BLaER1 treated with 17β-estradiol and CSF1 and Interleukin-3, amounts not matched to agents 10 nM and 100 nM (cell line): ENCODE measurements around the gene C2CD2.
"Not testable (repeated sequence)": the region's sequence is repeated elsewhere in the genome, so short reads cannot be mapped to it uniquely, and the experiment has no call there.

ENCODE experiments used
- H3K27ac ChIP-seq, 11 experiments: shearing (Covaris generic); formaldehyde crosslinking; 2 replicates each; pipeline ENCODE4 v1.8.1; 2022
- H3K27me3 ChIP-seq, 11 experiments: shearing (Covaris generic); formaldehyde crosslinking; 2 replicates each; pipeline ENCODE4 v1.8.1; 2022
- H3K36me3 ChIP-seq, 11 experiments: shearing (Covaris generic); formaldehyde crosslinking; 2 replicates each; pipeline ENCODE4 v1.8.1; 2022
- H3K4me1 ChIP-seq, 10 experiments: shearing (Covaris generic); formaldehyde crosslinking; 2 replicates each; pipeline ENCODE4 v1.8.1; 2022
- H3K4me2 ChIP-seq, 11 experiments: shearing (Covaris generic); formaldehyde crosslinking; 2 replicates each; pipeline ENCODE4 v1.8.1; 2022
- H3K4me3 ChIP-seq, 10 experiments: shearing (Covaris generic); formaldehyde crosslinking; 2 replicates each; pipeline ENCODE4 v1.8.1; 2022
- H3K9ac ChIP-seq, 11 experiments: shearing (Covaris generic); formaldehyde crosslinking; 2 replicates each; pipeline ENCODE4 v1.8.1; 2022
- H3K9me3 ChIP-seq, 11 experiments: shearing (Covaris generic); formaldehyde crosslinking; replicated peaks in 1 of 11; 2 replicates each; pipeline ENCODE4 v1.8.1; 2022
- H4K20me1 ChIP-seq, 11 experiments: shearing (Covaris generic); formaldehyde crosslinking; 2 replicates each; pipeline ENCODE4 v1.8.1; 2022
- Cebpa-rat ChIP-seq, 11 experiments: shearing (Covaris generic); IDR thresholded peaks; 2 replicates each; pipeline ENCODE4 v1.8.1; 2022

C2CD2 gene

GRCh38 chr21:41953831-41954653 is at the start of gene C2CD2:
Gene C2CD2, minus strand, starts transcription at chr21:41954018. Its CDS starts 370 bp downstream, at chr21:41953648.
- no peak for TF ChIP-seq Cebpa-rat (IDR thresholded peaks at IDR 0.05)

GRCh38 chr21:42003051-42003461 is 49.2 kb upstream of the C2CD2 start:
- peak overlapping the region; percentile 1 to 75 (median 34); a peak in 19 of 22 replicates for H3K4me2 ChIP-seq

More at GRCh38 chr21:41953831-41954653, at the start of gene C2CD2:
- Histone ChIP-seq H3K9ac (peak within 1 kb of the TSS; percentile 73 to 90 (median 84)), H3K9me3 (peaks cover 0 to 6% (median 0%) of the 10 kb centered on the region in 11 experiments; a peak in 2 of 22 replicates), H3K4me2 (peak within 1 kb of the TSS; percentile 96 to 99 (median 99)), H3K27me3 (peaks cover 0 to 8% (median 0%) of the 10 kb centered on the region in 11 experiments; a peak in 4 of 22 replicates), H3K4me1 (peaks cover 23 to 66% (median 59%) of the 10 kb centered on the region in 10 experiments), H4K20me1 (peaks cover 0 to 19% (median 6%) of the 10 kb centered on the region in 11 experiments; a peak in 9 of 22 replicates), H3K36me3 (peaks cover 0 to 16% (median 7%) of the 10 kb centered on the region in 11 experiments; a peak in 10 of 22 replicates), H3K4me3 (peak within 1 kb of the TSS; percentile 70 to 85 (median 75)), H3K27ac (peak within 1 kb of the TSS; percentile 65 to 80 (median 75))

GRCh38 chr21:42002421-42002958 is 48.7 kb upstream of the C2CD2 start:
- H3K4me2 ChIP-seq, result peak overlapping the region in 9 of 11 experiments; percentile 23 to 75 (median 40); a peak in 17 of 22 replicates

More at GRCh38 chr21:42003051-42003461, 49.2 kb upstream of the C2CD2 start:
- Histone ChIP-seq H3K27me3 (peaks cover 0 to 5% (median 0%) of the 10 kb centered on the region in 11 experiments; a peak in 1 of 22 replicates), H4K20me1 (peaks cover 0 to 22% (median 0%) of the 10 kb centered on the region in 11 experiments; a peak in 2 of 22 replicates), H3K36me3 (peaks cover 10 to 33% (median 18%) of the 10 kb centered on the region in 11 experiments; a peak in 19 of 22 replicates), H3K9me3 (peaks cover 0 to 5% (median under 1%) of the 10 kb centered on the region in 11 experiments; a peak in 5 of 22 replicates), H3K9ac (no peak overlapping the region), H3K4me3 (no peak overlapping the region), H3K4me1 (peaks cover 9 to 21% (median 14%) of the 10 kb centered on the region in 10 experiments; a peak in 19 of 20 replicates), H3K27ac (no peak overlapping the region)
- no peak for TF ChIP-seq Cebpa-rat (IDR thresholded peaks at IDR 0.05)

GRCh38 chr21:42001781-42002180 is 48.0 kb upstream of the C2CD2 start:
- Histone ChIP-seq H3K27me3 (no peaks in the 10 kb centered on the region), H3K9ac (no peak overlapping the region), H3K4me3 (no peak overlapping the region), H3K4me1 (peaks cover 9 to 16% (median 12%) of the 10 kb centered on the region in 10 experiments; a peak in 19 of 20 replicates), H4K20me1 (peaks cover 0 to 15% (median 0%) of the 10 kb centered on the region in 11 experiments; a peak in 1 of 22 replicates), H3K36me3 (peaks cover 17 to 45% (median 27%) of the 10 kb centered on the region in 11 experiments), H3K4me2 (no peak overlapping the region), H3K27ac (no peak overlapping the region), H3K9me3 (peaks cover 6 to 17% (median 13%) of the 10 kb centered on the region in 11 experiments)
- no peak for TF ChIP-seq Cebpa-rat (IDR thresholded peaks at IDR 0.05)

More at GRCh38 chr21:42002421-42002958, 48.7 kb upstream of the C2CD2 start:
- Histone ChIP-seq H4K20me1 (peaks cover 0 to 16% (median 0%) of the 10 kb centered on the region in 11 experiments; a peak in 2 of 22 replicates), H3K4me3 (no peak overlapping the region), H3K4me1 (peaks cover 9 to 18% (median 13%) of the 10 kb centered on the region in 10 experiments; a peak in 19 of 20 replicates), H3K9ac (no peak overlapping the region), H3K36me3 (peaks cover 11 to 38% (median 22%) of the 10 kb centered on the region in 11 experiments; a peak in 20 of 22 replicates), H3K27ac (no peak overlapping the region), H3K9me3 (peaks cover 0 to 10% (median 6%) of the 10 kb centered on the region in 11 experiments; a peak in 12 of 22 replicates), H3K27me3 (no peaks in the 10 kb centered on the region)
- TF ChIP-seq Cebpa-rat (IDR thresholded peaks at IDR 0.05), result no peak

- Histone ChIP-seq H3K27me3 (no peaks in the 10 kb centered on the region), H3K36me3 (peaks cover 26 to 54% (median 36%) of the 10 kb centered on the region in 11 experiments), H4K20me1 (peaks cover 0 to 12% (median 0%) of the 10 kb centered on the region in 11 experiments; a peak in 1 of 22 replicates), H3K4me3 (no peak overlapping the region), H3K4me2 (no peak overlapping the region), H3K9ac (no peak overlapping the region), H3K27ac (no peak overlapping the region), H3K9me3 (peaks cover 14 to 26% (median 22%) of the 10 kb centered on the region in 11 experiments), H3K4me1 (peaks cover 9 to 16% (median 12%) of the 10 kb centered on the region in 10 experiments; a peak in 19 of 20 replicates)
- no peak for TF ChIP-seq Cebpa-rat (IDR thresholded peaks at IDR 0.05)
Observed at GRCh38 chr21:42000908-42001307, 47.1 kb upstream of the C2CD2 start.

GRCh38 chr21:41997657-41998056 is 43.8 kb upstream of the C2CD2 start:
- Histone ChIP-seq H3K4me3 (no peak overlapping the region), H4K20me1 (no peaks in the 10 kb centered on the region), H3K9ac (no peak overlapping the region), H3K27me3 (no peaks in the 10 kb centered on the region), H3K4me2 (no peak overlapping the region), H3K36me3 (peaks cover 53 to 86% (median 69%) of the 10 kb centered on the region in 11 experiments), H3K4me1 (peaks cover under 1 to 5% (median 4%) of the 10 kb centered on the region in 10 experiments; a peak in 18 of 20 replicates), H3K27ac (no peak overlapping the region), H3K9me3 (peaks cover 26 to 41% (median 38%) of the 10 kb centered on the region in 11 experiments)
- no peak for TF ChIP-seq Cebpa-rat (IDR thresholded peaks at IDR 0.05)

GRCh38 chr21:41995577-41995976 is 41.8 kb upstream of the C2CD2 start:
- H4K20me1 ChIP-seq, result no peaks in the 10 kb centered on the region
- H3K27me3 ChIP-seq, result no peaks in the 10 kb centered on the region
- peaks cover 26 to 41% (median 38%) of the 10 kb centered on the region in 11 experiments for H3K9me3 ChIP-seq
- H3K4me3 ChIP-seq, result peak overlapping the region in 2 of 10 experiments; percentile 8 to 29; a peak in 3 of 20 replicates
- no peak for TF ChIP-seq Cebpa-rat (IDR thresholded peaks at IDR 0.05)
- H3K4me1 ChIP-seq, result no peaks in the 10 kb centered on the region
- H3K9ac ChIP-seq, result no peak overlapping the region
- no peak overlapping the region for H3K27ac ChIP-seq
- H3K36me3 ChIP-seq, result peaks cover 63 to 87% (median 76%) of the 10 kb centered on the region in 11 experiments
- H3K4me2 ChIP-seq, result no peak overlapping the region

GRCh38 chr21:41994613-41995012 is 40.8 kb upstream of the C2CD2 start:
- H4K20me1 ChIP-seq, H3K27me3 ChIP-seq, H3K4me3 ChIP-seq, H3K4me1 ChIP-seq, H3K4me2 ChIP-seq, H3K9ac ChIP-seq, H3K27ac ChIP-seq: not testable (repeated sequence)
- Histone ChIP-seq H3K9me3 (peaks cover 26 to 41% (median 38%) of the 10 kb centered on the region in 11 experiments), H3K36me3 (peaks cover 63 to 80% (median 75%) of the 10 kb centered on the region in 11 experiments)
